ENCODE measurements around the gene TNS4.

The TNS4 gene

GRCh38 chr17:40471846-40472732 is 29.3 kb downstream of the TNS4 start:
- DNase-seq: no peak

- no peak for DNase-seq
These were observed 30.2 kb downstream of the TNS4 start for GRCh38 chr17:40470932-40471828.

DNA sequence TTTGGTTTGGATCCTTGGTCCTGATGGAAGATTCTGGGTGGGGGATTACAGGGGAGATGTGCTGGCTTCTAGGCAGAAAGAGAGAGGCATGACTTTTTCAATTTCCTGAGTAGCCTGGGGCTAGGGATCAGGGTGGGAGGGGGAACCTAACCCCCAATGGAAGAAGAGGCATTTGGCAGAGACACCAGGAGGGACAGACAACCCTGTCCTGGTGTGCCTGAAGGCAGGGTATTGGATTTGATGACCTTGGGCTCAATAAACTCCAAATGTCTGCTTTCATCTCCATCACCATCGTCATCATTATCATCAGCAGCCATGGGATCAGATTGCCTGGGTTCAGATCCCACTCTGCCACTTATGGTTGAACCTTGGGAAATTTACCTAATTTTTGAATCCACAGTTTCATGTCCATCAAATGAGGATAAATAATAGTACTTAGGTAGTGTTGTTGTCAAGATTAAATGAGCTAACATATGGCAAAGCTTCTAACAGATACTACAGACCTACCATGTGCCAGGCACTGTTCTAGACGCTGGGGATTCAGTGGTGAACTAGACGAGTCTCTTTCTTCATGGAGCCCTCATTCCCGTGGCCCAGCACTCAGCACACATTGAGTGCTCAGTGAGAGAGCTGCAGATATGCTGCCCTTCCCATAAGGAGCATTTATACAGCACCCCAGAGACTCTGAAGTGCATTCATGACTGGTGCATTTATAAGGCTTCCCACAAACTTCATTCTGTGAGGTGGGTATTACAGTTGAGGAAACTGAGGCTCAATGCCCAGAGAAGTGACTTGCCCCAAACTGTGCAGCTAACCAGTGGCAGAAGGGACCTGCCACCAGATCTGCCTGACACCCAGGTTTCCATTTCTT is 31.4 kb downstream of the TNS4 start:
- DNase-seq: no peak

DNA sequence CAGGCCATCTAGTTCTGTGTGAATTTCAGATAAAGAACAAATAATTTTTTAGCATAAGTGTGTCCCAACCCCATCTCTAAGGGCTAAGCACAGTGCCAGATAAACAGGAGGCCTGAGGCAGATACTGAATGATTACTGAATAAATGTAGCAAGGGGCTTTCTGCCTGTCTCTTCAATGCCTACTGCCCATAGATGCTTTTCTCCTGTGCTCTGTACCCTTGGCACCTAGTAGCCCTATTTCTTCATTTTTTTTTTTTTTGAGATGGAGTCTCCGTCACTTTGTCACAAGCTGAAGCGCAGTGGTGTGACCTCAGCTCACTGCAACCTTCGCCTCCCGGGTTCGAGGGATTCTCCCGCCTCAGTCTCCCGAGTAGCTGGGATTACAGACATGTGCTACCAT is 32.9 kb downstream of the TNS4 start:
- DNase-seq: no peak

DNA sequence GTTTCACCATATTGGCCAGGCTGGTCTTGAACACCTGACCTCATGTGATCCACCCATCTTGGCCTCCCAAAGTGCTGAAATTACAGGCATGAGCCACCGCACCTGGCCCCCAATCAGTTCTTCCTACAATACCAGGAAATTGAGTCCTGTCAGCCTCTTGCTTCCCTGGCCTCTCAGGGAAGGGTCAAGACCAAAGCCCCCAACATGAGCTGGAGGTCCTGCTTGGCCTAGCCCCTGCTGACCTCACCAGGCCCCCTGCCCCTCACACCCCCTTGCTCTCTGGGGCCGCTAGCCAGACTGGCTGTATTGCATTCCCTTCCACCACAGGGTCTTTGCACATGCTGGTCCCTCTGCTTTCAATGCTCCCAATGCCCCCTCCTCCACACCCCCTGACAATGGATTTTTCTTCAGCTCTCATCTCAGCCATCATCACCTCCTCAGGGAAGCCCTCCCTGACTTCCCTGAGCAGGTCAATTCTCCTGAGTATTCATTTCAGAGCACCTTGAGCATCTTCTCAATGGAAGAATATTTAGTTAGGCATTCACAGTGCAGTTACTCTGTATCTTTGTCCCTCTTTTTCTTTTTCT is 34.0 kb downstream of the TNS4 start:
- no peak for DNase-seq

DNA sequence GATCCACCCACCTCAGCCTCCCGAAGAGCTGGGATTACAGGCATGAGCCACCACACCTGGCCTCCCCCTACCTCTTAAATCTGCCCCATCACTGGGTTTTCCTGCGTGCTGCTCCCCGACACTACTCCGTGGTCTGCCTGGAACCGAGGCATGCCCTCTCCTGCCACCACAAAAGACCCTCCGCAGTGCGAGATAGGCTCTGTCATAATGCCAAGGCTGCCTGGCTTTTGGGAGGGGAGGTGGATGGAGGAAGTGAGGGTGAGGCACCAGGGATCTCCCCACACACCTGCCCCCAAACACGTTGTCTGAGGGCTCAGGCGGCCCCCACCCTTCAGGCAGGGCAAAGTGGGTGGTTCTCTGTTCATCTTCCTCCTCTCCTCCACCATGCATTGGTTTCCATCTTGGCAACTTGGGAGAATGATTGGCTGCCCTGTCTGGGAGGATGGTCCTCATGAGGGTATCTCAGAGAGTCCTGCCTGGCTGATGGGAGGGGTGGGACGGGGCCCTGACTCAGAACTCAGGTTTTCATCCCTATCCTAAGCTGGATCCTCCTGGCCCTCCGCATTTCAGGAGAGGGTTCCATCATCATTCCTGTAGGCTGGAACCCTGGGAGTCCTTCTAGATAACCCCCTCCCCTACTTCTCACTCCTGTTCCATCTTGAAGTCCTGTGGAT is 35.0 kb downstream of the TNS4 start:
- DNase-seq: no peak

DNA sequence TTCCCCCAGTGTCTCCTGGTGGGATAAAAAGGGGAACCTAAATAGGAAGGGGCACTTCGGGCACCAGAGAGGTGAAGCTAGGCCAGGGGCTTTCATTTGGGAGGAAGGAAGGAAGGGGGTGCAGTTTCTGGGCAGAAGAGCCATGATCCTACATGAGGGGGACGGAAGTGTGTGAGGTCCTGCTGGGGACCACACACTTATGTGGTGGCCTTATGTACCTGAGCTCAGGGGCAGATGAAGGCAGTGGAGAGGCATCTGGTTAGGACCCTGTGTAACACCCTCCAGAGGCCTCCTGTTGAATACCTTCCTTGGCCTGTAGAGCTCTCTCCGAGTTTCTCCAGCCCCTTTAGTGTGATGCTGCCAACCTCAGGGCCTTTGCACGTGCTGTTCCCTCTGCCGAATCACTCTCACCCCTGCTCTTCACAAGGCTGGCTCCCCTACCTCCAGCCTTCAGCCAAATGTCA is 37.0 kb downstream of the TNS4 start:
- no peak for DNase-seq

DNA sequence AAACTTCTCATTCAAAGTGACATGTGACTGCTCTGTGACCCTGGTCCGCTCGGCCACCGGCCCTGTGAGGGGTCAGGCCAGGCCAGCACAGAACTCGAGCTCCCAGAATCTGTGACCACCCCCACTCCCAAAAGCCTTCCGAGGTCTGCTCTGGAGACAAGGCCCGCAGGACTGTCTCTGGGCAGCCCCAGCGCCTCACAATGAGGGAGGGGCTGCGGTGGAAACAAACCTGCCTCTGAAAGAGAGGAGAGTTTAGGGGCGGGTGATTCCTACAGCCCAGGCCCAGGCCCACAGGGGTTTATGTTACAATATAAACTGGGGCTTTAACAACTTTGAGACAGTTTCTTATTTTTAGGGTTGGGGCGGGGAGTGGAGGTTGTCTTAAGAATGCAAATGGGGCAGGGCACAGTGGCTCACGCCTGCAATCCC is 38.3 kb downstream of the TNS4 start:
- DNase-seq: no peak

DNA sequence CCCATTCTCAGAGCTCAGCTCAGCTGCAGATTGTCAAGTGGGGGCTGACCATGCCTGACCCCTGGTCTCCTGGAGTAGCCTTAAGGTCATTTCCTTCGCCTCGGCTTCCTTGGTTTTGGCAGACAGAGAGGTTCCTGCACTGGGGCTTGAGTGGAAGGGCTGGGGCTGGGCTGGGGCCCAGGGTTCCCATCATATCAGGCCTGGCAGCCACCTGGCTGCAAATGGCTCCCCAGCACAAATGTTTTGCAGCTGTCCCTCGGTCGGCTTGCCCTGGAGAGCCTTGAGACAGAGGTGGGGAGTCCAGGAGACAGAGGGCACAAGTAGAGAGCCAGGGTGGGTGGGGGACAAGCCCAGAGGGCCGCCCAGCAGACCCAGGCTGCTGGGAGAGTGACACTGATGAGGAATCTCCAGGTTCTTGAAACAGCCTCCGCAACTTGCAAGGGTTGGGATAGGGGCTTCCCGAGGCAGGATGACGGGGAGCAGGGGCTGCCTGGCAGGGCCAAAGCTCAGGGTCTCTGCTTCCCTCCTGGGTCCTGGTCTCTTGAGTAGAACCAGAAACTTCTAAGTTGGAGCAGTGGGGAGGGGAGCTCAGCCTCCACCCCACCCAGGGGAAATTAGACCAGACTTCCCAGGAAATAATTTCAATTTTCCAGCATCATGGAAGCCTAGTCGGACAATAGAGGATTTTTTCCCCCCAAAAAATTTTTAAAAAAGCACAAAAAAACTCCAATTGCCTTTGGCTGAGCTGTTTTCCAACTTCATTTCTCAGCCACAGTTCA is 38.9 kb downstream of the TNS4 start:
- no peak for DNase-seq

DNA sequence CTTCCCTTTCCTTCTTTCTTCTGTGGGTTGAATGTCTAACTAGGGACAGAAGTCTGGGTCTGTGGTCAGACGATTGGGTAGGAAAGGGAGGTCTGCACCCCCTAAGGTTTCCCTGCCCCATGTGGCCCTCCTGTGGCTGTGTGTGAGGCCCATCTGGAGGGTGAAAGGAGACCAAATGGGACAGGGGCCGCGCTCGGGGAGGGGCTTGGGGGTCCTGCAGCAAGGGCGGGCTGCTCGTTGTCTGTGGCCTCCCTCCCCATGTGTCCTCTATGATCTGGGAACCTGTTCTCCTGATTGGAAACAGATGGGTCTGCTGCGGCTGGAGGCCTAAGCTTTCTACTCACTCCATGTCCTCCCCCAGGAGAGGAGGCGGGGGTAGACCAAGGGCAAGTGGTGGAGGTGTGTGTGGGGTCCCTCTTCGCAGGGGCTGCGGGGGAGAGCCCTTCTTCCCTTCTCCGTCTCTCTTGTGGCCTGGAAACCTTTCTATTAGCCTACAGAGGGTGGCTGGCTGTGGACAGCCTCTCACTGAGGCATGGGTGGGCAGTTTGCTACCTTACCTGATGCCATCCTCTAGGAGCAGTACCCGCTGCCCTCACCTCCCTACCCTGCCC is 39.6 kb downstream of the TNS4 start:
- DNase-seq: no peak

DNA sequence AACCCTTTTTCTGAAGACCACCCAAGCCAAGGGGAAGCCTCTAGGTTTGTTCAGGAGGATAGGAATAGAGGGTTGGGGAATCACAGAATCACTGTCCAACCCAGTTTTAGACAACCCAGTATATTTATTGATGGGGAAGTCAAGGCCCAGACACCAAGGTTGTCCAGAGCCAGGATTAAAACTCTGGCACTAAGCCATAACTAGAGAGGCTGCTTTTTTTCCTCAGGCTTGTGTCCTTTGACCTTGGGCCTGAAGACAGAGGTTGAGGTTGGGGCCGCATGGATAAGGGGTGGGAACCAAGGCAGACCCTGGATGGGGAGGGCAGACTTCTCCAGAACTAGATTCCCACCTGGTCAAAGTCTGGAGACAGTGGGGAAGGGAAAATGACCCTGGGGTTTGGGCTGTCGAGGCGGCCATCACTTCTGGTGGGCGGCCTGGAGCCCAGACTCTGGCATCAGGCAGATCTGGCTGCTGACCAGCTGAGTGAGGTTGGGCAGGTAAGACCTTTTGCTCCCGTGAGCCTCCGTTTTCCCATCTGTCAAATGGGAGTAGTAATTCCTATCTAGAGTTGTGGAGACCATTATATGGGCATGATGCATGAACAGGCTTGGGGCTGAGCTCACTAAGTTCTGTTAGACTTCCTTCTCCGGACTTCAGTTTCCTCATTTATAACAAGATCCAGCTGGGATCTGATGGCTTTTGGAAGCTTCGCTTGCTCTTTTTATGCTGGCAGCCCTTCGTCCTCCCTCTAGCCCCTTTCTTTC is 40.3 kb downstream of the TNS4 start:
- DNase-seq: no peak

- no peak for DNase-seq
These were observed 40.8 kb downstream of the TNS4 start for GRCh38 chr17:40460604-40460967.

GRCh38 chr17:40459636-40460603 is 41.5 kb downstream of the TNS4 start:
- DNase-seq: no peak

GRCh38 chr17:40458851-40459482 is 42.5 kb downstream of the TNS4 start:
- no peak for DNase-seq

- no peak for DNase-seq
These were observed 43.2 kb downstream of the TNS4 start for GRCh38 chr17:40457964-40458791.

DNA sequence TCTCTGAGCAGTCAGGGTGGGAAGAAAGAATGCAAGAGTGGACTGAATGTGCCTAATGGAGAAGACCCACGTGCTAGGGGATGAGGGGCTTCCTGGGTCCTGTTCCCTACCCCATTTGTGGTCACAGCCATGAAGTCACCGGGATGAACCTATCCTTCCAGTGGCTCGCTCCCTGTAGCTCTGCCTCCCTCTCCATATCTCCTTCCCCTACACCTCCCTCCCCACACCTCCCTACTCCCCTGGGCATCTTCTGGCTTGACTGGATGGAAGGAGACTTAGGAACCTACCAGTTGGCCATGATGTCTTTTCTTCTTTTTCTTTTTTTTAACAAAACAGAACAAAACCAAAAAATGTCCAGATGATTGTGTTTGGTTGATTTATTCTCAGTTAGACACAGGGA is 44.1 kb downstream of the TNS4 start:
- no peak for DNase-seq

DNA sequence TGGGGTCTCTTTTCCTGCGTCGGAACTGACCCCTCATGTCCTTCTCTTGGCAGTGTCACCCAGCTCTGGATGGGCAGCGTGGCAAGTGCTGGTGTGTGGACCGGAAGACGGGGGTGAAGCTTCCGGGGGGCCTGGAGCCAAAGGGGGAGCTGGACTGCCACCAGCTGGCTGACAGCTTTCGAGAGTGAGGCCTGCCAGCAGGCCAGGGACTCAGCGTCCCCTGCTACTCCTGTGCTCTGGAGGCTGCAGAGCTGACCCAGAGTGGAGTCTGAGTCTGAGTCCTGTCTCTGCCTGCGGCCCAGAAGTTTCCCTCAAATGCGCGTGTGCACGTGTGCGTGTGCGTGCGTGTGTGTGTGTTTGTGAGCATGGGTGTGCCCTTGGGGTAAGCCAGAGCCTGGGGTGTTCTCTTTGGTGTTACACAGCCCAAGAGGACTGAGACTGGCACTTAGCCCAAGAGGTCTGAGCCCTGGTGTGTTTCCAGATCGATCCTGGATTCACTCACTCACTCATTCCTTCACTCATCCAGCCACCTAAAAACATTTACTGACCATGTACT is 44.9 kb downstream of the TNS4 start:
- DNase-seq: no peak

Data from activated naive CD4-positive, alpha-beta T cell treated with Interleukin-2 at 50 U/mL for 16 hours (primary cell).